ENCODE measurements around the gene TBX4. TPM values are rescaled to one million over a fixed set of nuclear protein-coding genes. Genes with fewer than 3 reads are reported as not detected.

Gene TBX4
- polyA plus RNA-seq, 2 of the 4 experiments (the other 2 are of a cell fraction): 0.17 to 0.18 TPM

- FAIRE-seq: peak; percentile 49
- H3K27ac ChIP-seq: no peak overlapping the region
- no peaks in the 10 kb centered on the region for H3K9me3 ChIP-seq
- WGBS (ENCODE audit: missing lambda C conversion rate): 94% methylated on average over 8 of the region's 8 CpGs
- ChIA-PET POLR2A (no interaction called here), CTCF (interaction anchor here (0.6 to 1.4 kb wide), 5 partner anchors 8 to 923 kb away, joined by 3 to 5 read pairs (median 3); no protein-coding TSS in a partner anchor)
- 0 out of 3 replicates have a peak, but pooled peaks cover 5% of the 10 kb centered on the region for H3K4me1 ChIP-seq
- no peak overlapping the region for H3K4me2 ChIP-seq
- H3K4me3 ChIP-seq: no peak overlapping the region
- no peak for DNase-seq (ENCODE audit: low read depth in 1 of 2, low spot score in 1 of 2)
- ATAC-seq: no peak
- TF ChIP-seq, protein P1, sequence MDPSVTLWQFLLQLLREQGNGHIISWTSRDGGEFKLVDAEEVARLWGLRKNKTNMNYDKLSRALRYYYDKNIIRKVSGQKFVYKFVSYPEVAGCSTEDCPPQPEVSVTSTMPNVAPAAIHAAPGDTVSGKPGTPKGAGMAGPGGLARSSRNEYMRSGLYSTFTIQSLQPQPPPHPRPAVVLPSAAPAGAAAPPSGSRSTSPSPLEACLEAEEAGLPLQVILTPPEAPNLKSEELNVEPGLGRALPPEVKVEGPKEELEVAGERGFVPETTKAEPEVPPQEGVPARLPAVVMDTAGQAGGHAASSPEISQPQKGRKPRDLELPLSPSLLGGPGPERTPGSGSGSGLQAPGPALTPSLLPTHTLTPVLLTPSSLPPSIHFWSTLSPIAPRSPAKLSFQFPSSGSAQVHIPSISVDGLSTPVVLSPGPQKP (IDR thresholded peaks at IDR 0.05; ENCODE audit: low read depth, low read length): no peak
- TF ChIP-seq, protein P2, sequence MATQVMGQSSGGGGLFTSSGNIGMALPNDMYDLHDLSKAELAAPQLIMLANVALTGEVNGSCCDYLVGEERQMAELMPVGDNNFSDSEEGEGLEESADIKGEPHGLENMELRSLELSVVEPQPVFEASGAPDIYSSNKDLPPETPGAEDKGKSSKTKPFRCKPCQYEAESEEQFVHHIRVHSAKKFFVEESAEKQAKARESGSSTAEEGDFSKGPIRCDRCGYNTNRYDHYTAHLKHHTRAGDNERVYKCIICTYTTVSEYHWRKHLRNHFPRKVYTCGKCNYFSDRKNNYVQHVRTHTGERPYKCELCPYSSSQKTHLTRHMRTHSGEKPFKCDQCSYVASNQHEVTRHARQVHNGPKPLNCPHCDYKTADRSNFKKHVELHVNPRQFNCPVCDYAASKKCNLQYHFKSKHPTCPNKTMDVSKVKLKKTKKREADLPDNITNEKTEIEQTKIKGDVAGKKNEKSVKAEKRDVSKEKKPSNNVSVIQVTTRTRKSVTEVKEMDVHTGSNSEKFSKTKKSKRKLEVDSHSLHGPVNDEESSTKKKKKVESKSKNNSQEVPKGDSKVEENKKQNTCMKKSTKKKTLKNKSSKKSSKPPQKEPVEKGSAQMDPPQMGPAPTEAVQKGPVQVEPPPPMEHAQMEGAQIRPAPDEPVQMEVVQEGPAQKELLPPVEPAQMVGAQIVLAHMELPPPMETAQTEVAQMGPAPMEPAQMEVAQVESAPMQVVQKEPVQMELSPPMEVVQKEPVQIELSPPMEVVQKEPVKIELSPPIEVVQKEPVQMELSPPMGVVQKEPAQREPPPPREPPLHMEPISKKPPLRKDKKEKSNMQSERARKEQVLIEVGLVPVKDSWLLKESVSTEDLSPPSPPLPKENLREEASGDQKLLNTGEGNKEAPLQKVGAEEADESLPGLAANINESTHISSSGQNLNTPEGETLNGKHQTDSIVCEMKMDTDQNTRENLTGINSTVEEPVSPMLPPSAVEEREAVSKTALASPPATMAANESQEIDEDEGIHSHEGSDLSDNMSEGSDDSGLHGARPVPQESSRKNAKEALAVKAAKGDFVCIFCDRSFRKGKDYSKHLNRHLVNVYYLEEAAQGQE (IDR thresholded peaks at IDR 0.05): no peak
- TF ChIP-seq ATOH8 (CRISPR knock-in tag; IDR thresholded peaks at IDR 0.05; ENCODE audit: low read depth) (no peak), CHD4 (IDR thresholded peaks at IDR 0.05; ENCODE audit: borderline replicate concordance) (no peak), RNF2 (IDR thresholded peaks at IDR 0.05; ENCODE audit: borderline replicate concordance, low read depth) (no peak), ESRRA (IDR thresholded peaks at IDR 0.05; ENCODE audit: borderline replicate concordance, low read length) (no peak), SREBF2 (IDR thresholded peaks at IDR 0.05) (no peak), ZNF302 (CRISPR knock-in tag; IDR thresholded peaks at IDR 0.05) (no peak), POLR2AphosphoS2 (conservative IDR thresholded peaks at IDR 0.05; ENCODE audit: low read length) (no peak)
Observed at GRCh38 chr17:61498042-61498994, 46.1 kb downstream of the TBX4 start.

DNA sequence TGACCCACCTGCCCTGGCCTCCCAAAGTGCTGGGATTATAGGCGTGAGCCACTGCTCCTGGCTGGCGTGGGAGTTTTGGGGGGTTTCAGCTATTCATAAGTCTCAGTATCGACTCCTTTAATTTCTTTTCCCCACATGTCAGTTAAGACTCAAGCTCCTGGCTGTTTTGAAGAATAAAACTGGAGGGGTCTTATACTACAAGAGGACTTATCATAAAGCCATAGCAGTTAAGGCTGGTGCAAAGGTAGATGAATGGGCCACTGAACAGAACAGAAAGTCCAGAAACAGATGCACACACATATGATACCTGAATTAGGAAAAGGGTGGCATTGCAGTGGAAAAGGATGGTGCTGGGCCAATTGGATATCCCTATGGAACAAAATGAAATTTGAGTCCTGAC, 47.4 kb downstream of the TBX4 start:
- 88% methylated on average over 3 of the region's 3 CpGs for WGBS (ENCODE audit: missing lambda C conversion rate)
- Histone ChIP-seq H3K4me3 (no peak overlapping the region), H3K4me2 (no peak overlapping the region), H3K4me1 (peaks cover 12% of the 10 kb centered on the region), H3K27ac (no peak overlapping the region), H3K9me3 (no peaks in the 10 kb centered on the region)
- CTCF ChIA-PET: interaction anchor here (0.9 to 1.2 kb wide), 3 partner anchors 14 to 88 kb away, joined by 3 to 4 read pairs (median 3); no protein-coding TSS in a partner anchor
- FAIRE-seq (no peak), DNase-seq (ENCODE audit: low read depth in 1 of 2, low spot score in 1 of 2) (no peak), ATAC-seq (no peak)
- POLR2A ChIA-PET: no interaction called here
- TF ChIP-seq HOXB13 (CRISPR knock-in tag; IDR thresholded peaks at IDR 0.05; ENCODE audit: low read depth): no peak
- TF ChIP-seq CHD4 (IDR thresholded peaks at IDR 0.05; ENCODE audit: borderline replicate concordance): no peak
- no peak for TF ChIP-seq SMC3 (IDR thresholded peaks at IDR 0.05)
- no peak for TF ChIP-seq MAX (IDR thresholded peaks at IDR 0.05)
- TF ChIP-seq MAZ (IDR thresholded peaks at IDR 0.05; ENCODE audit: borderline replicate concordance, low read depth, low read length): no peak
- TF ChIP-seq CTCF (IDR thresholded peaks at IDR 0.05): no peak
- no peak for TF ChIP-seq FOXS1 (CRISPR knock-in tag; IDR thresholded peaks at IDR 0.05)
- no peak for TF ChIP-seq ZC3H11A (IDR thresholded peaks at IDR 0.05)

All from A549 (cell line).